Activated CD8-positive, alpha-beta memory T cell treated with anti-CD3 and anti-CD28 coated beads, Interleukin-2, amount 50 U/mL, for 24 hours (primary cell): Measurements from ENCODE around the gene LRPAP1.

Experiments used
- DNase-seq: peaks from one replicate; pipeline ENCODE4 v3.0.0-alpha.2; 2020; ENCODE audit errors: extremely low read depth

The LRPAP1 gene

GRCh38 chr4:3500634-3501101 lies 31.6 kb downstream of the LRPAP1 start:
- no peak for DNase-seq

GRCh38 chr4:3500111-3500510 lies 32.1 kb downstream of the LRPAP1 start:
- DNase-seq, result no peak

- no peak for DNase-seq
These were observed 32.5 kb downstream of the LRPAP1 start for GRCh38 chr4:3499710-3500109.

GRCh38 chr4:3498901-3499510 lies 33.2 kb downstream of the LRPAP1 start:
- no peak for DNase-seq

GRCh38 chr4:3498407-3498806 lies 33.8 kb downstream of the LRPAP1 start:
- no peak for DNase-seq

- DNase-seq, result no peak
These were observed 34.5 kb downstream of the LRPAP1 start for GRCh38 chr4:3497523-3498389.

- no peak for DNase-seq
These were observed 35.1 kb downstream of the LRPAP1 start for GRCh38 chr4:3497095-3497494.

GRCh38 chr4:3496021-3496420 lies 36.2 kb downstream of the LRPAP1 start:
- DNase-seq, result no peak

GRCh38 chr4:3495204-3495975 lies 36.8 kb downstream of the LRPAP1 start:
- no peak for DNase-seq

GRCh38 chr4:3494462-3494871 lies 37.8 kb downstream of the LRPAP1 start:
- DNase-seq, result no peak

GRCh38 chr4:3493720-3494461 lies 38.3 kb downstream of the LRPAP1 start:
- no peak for DNase-seq

- no peak for DNase-seq
These were observed 39.2 kb downstream of the LRPAP1 start for GRCh38 chr4:3492741-3493719.

GRCh38 chr4:3491681-3492405 lies 40.4 kb downstream of the LRPAP1 start:
- DNase-seq, result no peak

GRCh38 chr4:3489451-3489962 lies 42.7 kb downstream of the LRPAP1 start:
- DNase-seq, result no peak

- DNase-seq, result no peak
These were observed 43.4 kb downstream of the LRPAP1 start for GRCh38 chr4:3488820-3489219.

- DNase-seq, result no peak
These were observed 44.4 kb downstream of the LRPAP1 start for GRCh38 chr4:3487861-3488260.

- no peak for DNase-seq
These were observed 45.4 kb downstream of the LRPAP1 start for GRCh38 chr4:3486541-3487540.

GRCh38 chr4:3485886-3486540 lies 46.2 kb downstream of the LRPAP1 start:
- DNase-seq, result no peak
